HEK293 (cell line): ENCODE data around the gene TNNI3.

Source experiments
- GLIS2 ChIP-seq: fragments of 450-650 bp; formaldehyde crosslinking; IDR thresholded peaks from 2 replicates; pipeline ENCODE4 v1.5.1; 2016; ENCODE audit warnings: missing biosample characterization, missing genetic modification characterization
- KLF1 ChIP-seq: fragments of 450-650 bp; formaldehyde crosslinking; IDR thresholded peaks from 2 replicates; pipeline ENCODE4 v1.5.1; 2016; ENCODE audit warnings: missing biosample characterization, missing genetic modification characterization
- KLF8 ChIP-seq: fragments of 450-650 bp; formaldehyde crosslinking; IDR thresholded peaks from 2 replicates; pipeline ENCODE4 v1.5.1; 2016; ENCODE audit warnings: missing biosample characterization, missing genetic modification characterization
- PRDM10 ChIP-seq: fragments of 450-650 bp; formaldehyde crosslinking; IDR thresholded peaks from 2 replicates; pipeline ENCODE4 v1.5.1; 2016; ENCODE audit warnings: missing biosample characterization, missing genetic modification characterization
- SP2 ChIP-seq: fragments of 450-650 bp; formaldehyde crosslinking; IDR thresholded peaks from 2 replicates; pipeline ENCODE4 v1.5.1; 2016; ENCODE audit warnings: missing biosample characterization, missing genetic modification characterization
- SP3 ChIP-seq: fragments of 450-650 bp; formaldehyde crosslinking; IDR thresholded peaks from 2 replicates; pipeline ENCODE4 v1.5.1; 2016; ENCODE audit warnings: missing biosample characterization, missing genetic modification characterization
- SP7 ChIP-seq: fragments of 450-650 bp; formaldehyde crosslinking; IDR thresholded peaks from 2 replicates; pipeline ENCODE4 v1.5.1; 2016; ENCODE audit warnings: missing biosample characterization, missing genetic modification characterization
- TRIM28 ChIP-seq: IDR thresholded peaks from 2 replicates; pipeline ENCODE4 v1.6.1; 2011; ENCODE audit warnings: low read length, control low read depth, borderline replicate concordance
- ZBTB10 ChIP-seq: fragments of 450-650 bp; formaldehyde crosslinking; IDR thresholded peaks from 2 replicates; pipeline ENCODE4 v1.5.1; 2016; ENCODE audit warnings: missing biosample characterization, missing genetic modification characterization
- ZBTB17 ChIP-seq: fragments of 450-650 bp; formaldehyde crosslinking; IDR thresholded peaks from 2 replicates; pipeline ENCODE4 v1.5.1; 2016; ENCODE audit warnings: missing biosample characterization, missing genetic modification characterization
- ZBTB21 ChIP-seq: fragments of 450-650 bp; formaldehyde crosslinking; IDR thresholded peaks from 2 replicates; pipeline ENCODE4 v1.5.1; 2017; ENCODE audit warnings: missing biosample characterization, missing genetic modification characterization
- ZEB2 ChIP-seq: fragments of 450-650 bp; formaldehyde crosslinking; IDR thresholded peaks from 2 replicates; pipeline ENCODE4 v1.5.1; 2016; ENCODE audit warnings: missing biosample characterization, missing genetic modification characterization
- ZFHX2 ChIP-seq: fragments of 450-650 bp; formaldehyde crosslinking; conservative IDR thresholded peaks from 2 replicates; pipeline ENCODE4 v1.5.1; 2016; ENCODE audit warnings: missing biosample characterization, missing genetic modification characterization
- ZFP69B ChIP-seq: fragments of 450-650 bp; formaldehyde crosslinking; IDR thresholded peaks from 2 replicates; pipeline ENCODE4 v1.5.1; 2016; ENCODE audit warnings: missing biosample characterization, missing genetic modification characterization
- ZIC2 ChIP-seq: fragments of 450-650 bp; formaldehyde crosslinking; IDR thresholded peaks from 2 replicates; pipeline ENCODE4 v1.5.1; 2016; ENCODE audit warnings: missing biosample characterization, missing genetic modification characterization
- ZNF114 ChIP-seq: fragments of 450-650 bp; formaldehyde crosslinking; IDR thresholded peaks from 2 replicates; pipeline ENCODE4 v1.5.0; 2017; ENCODE audit warnings: missing biosample characterization, missing genetic modification characterization
- ZNF184 ChIP-seq: fragments of 450-650 bp; IDR thresholded peaks from 2 replicates; pipeline ENCODE4 v1.5.1; 2018; ENCODE audit warnings: missing biosample characterization, mild to moderate bottlenecking, missing genetic modification characterization
- ZNF324 ChIP-seq: fragments of 450-650 bp; formaldehyde crosslinking; IDR thresholded peaks from 2 replicates; pipeline ENCODE4 v1.5.1; 2016; ENCODE audit warnings: missing biosample characterization, missing genetic modification characterization
- ZNF335 ChIP-seq: fragments of 450-650 bp; formaldehyde crosslinking; conservative IDR thresholded peaks from 2 replicates; pipeline ENCODE4 v1.5.1; 2016; ENCODE audit warnings: missing biosample characterization, missing genetic modification characterization
- ZNF433 ChIP-seq: fragments of 450-650 bp; formaldehyde crosslinking; IDR thresholded peaks from 2 replicates; pipeline ENCODE4 v1.5.1; 2016; ENCODE audit warnings: missing biosample characterization, missing genetic modification characterization, low read depth
- ZNF530 ChIP-seq: fragments of 450-650 bp; formaldehyde crosslinking; IDR thresholded peaks from 2 replicates; pipeline ENCODE4 v1.5.1; 2016; ENCODE audit warnings: low read depth, missing biosample characterization, missing genetic modification characterization
- ZNF629 ChIP-seq: fragments of 450-650 bp; formaldehyde crosslinking; IDR thresholded peaks from 2 replicates; pipeline ENCODE4 v1.5.1; 2017; ENCODE audit warnings: missing biosample characterization, missing genetic modification characterization
- ZXDB ChIP-seq: fragments of 450-650 bp; formaldehyde crosslinking; IDR thresholded peaks from 2 replicates; pipeline ENCODE4 v1.5.1; 2016; ENCODE audit warnings: missing biosample characterization, missing genetic modification characterization
- TF ChIP-seq, protein P1 (sequence below): fragments of 450-650 bp; formaldehyde crosslinking; IDR thresholded peaks from 2 replicates; pipeline ENCODE4 v1.5.1; 2017; ENCODE audit warnings: missing biosample characterization, mild to moderate bottlenecking, missing genetic modification characterization, moderate library complexity
- TF ChIP-seq, protein P2 (sequence below): fragments of 450-650 bp; formaldehyde crosslinking; IDR thresholded peaks from 2 replicates; pipeline ENCODE4 v1.5.1; 2016; ENCODE audit warnings: missing biosample characterization, missing genetic modification characterization
- TF ChIP-seq, protein P3 (sequence below): fragments of 450-650 bp; formaldehyde crosslinking; IDR thresholded peaks from 2 replicates; pipeline ENCODE4 v1.5.1; 2016; ENCODE audit warnings: missing biosample characterization, missing genetic modification characterization
- TF ChIP-seq, protein P4 (sequence below): fragments of 450-650 bp; formaldehyde crosslinking; IDR thresholded peaks from 2 replicates; pipeline ENCODE4 v1.5.1; 2017; ENCODE audit warnings: missing biosample characterization, missing genetic modification characterization

The TNNI3 gene

DNA sequence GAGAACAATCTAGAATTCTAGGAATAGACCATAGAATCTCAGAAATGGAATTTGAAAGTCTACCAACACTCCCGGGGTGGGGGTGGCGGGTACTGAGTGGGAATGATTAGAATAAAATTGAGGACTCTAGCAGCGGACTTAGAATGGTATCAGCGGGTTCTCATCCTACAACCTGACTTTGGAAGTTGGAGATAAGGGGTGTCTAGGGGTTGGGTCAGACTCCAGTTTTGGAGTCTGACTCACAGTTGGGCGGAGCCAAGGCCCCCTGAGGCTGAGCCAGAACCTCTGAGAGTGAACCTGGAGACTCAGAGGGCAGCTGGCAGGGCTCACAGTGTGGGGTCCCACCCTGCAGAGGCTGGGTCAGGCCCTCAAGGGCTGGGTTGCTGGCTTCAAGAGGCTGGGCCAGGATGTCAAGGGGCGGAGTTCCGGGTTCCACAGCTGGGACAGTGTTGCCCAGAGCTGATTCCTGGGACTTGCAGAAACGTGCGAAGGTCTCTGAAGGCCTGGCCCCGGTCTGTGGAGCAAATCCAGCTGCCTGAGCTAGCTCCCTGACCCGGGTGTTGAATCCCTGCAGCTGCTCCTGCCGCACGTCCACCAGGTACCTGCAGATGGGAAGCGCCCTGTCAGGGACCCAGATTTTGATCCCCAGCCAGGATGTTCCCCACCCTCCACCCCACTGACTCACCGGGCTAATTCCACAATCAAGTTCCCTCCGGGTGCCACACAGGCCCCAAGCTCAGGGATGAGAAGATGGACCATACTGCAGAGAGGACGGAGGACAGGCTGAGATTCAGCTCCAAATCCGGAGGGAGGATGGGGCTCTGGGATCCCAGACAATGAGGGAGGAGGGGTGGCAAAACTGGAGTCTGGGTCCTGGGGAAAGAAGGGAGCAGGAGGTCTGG is 1.6 kb upstream of the TNNI3 start (continued):
- TF ChIP-seq, protein P1, sequence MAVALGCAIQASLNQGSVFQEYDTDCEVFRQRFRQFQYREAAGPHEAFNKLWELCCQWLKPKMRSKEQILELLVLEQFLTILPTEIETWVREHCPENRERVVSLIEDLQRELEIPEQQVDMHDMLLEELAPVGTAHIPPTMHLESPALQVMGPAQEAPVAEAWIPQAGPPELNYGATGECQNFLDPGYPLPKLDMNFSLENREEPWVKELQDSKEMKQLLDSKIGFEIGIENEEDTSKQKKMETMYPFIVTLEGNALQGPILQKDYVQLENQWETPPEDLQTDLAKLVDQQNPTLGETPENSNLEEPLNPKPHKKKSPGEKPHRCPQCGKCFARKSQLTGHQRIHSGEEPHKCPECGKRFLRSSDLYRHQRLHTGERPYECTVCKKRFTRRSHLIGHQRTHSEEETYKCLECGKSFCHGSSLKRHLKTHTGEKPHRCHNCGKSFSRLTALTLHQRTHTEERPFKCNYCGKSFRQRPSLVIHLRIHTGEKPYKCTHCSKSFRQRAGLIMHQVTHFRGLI: peak; percentile 26; the same call in 1 of the 2 replicates
- no peak for TF ChIP-seq TRIM28
- TF ChIP-seq ZFP69B (tag by site-specific recombination): peak; percentile 92
- peak; percentile 28; the same call in 1 of the 2 replicates for TF ChIP-seq ZBTB17
- TF ChIP-seq SP7 (tag by site-specific recombination): peak; percentile 90
- TF ChIP-seq ZBTB10 (tag by site-specific recombination): peak; percentile 64; the same call in 1 of the 2 replicates
- TF ChIP-seq ZNF324: no peak
- TF ChIP-seq ZNF184 (tag by site-specific recombination): 0 out of 2 replicates have a peak, but pooled peaks have one; percentile 45
- peak; percentile 89 for TF ChIP-seq ZIC2 (tag by site-specific recombination)
- peak; percentile 90 for TF ChIP-seq PRDM10 (tag by site-specific recombination)
- peak; percentile 68 for TF ChIP-seq KLF8
- TF ChIP-seq ZEB2 (tag by site-specific recombination): peak; percentile 58
- TF ChIP-seq, protein P2, sequence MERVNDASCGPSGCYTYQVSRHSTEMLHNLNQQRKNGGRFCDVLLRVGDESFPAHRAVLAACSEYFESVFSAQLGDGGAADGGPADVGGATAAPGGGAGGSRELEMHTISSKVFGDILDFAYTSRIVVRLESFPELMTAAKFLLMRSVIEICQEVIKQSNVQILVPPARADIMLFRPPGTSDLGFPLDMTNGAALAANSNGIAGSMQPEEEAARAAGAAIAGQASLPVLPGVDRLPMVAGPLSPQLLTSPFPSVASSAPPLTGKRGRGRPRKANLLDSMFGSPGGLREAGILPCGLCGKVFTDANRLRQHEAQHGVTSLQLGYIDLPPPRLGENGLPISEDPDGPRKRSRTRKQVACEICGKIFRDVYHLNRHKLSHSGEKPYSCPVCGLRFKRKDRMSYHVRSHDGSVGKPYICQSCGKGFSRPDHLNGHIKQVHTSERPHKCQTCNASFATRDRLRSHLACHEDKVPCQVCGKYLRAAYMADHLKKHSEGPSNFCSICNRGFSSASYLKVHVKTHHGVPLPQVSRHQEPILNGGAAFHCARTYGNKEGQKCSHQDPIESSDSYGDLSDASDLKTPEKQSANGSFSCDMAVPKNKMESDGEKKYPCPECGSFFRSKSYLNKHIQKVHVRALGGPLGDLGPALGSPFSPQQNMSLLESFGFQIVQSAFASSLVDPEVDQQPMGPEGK: peak; percentile 67
- TF ChIP-seq ZNF629 (tag by site-specific recombination): peak; percentile 75
- TF ChIP-seq, protein P3, sequence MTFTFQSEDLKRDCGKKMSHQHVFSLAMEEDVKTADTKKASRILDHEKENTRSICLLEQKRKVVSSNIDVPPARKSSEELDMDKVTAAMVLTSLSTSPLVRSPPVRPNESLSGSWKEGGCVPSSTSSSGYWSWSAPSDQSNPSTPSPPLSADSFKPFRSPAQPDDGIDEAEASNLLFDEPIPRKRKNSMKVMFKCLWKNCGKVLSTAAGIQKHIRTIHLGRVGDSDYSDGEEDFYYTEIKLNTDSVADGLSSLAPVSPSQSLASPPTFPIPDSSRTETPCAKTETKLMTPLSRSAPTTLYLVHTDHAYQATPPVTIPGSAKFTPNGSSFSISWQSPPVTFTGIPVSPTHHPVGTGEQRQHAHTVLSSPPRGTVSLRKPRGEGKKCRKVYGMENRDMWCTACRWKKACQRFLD (tag by site-specific recombination): no peak
- 0 out of 2 replicates have a peak, but pooled peaks have one; percentile 23 for TF ChIP-seq ZFHX2 (tag by site-specific recombination)
- TF ChIP-seq, protein P4, sequence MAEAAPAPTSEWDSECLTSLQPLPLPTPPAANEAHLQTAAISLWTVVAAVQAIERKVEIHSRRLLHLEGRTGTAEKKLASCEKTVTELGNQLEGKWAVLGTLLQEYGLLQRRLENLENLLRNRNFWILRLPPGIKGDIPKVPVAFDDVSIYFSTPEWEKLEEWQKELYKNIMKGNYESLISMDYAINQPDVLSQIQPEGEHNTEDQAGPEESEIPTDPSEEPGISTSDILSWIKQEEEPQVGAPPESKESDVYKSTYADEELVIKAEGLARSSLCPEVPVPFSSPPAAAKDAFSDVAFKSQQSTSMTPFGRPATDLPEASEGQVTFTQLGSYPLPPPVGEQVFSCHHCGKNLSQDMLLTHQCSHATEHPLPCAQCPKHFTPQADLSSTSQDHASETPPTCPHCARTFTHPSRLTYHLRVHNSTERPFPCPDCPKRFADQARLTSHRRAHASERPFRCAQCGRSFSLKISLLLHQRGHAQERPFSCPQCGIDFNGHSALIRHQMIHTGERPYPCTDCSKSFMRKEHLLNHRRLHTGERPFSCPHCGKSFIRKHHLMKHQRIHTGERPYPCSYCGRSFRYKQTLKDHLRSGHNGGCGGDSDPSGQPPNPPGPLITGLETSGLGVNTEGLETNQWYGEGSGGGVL (tag by site-specific recombination): peak; percentile 58
- TF ChIP-seq ZNF114 (tag by site-specific recombination): no peak
- peak; percentile 86 for TF ChIP-seq GLIS2 (tag by site-specific recombination)
- 0 out of 2 replicates have a peak, but pooled peaks have one; percentile 20 for TF ChIP-seq ZBTB21 (tag by site-specific recombination)
- TF ChIP-seq ZNF433 (tag by site-specific recombination): no peak
- peak; percentile 90 for TF ChIP-seq KLF1
- TF ChIP-seq ZNF335: peak; percentile 47; the same call in 1 of the 2 replicates
- TF ChIP-seq ZNF530 (tag by site-specific recombination): no peak
- TF ChIP-seq SP3 (tag by site-specific recombination): peak; percentile 73
- peak; percentile 61 for TF ChIP-seq ZXDB
- TF ChIP-seq SP2 (tag by site-specific recombination): peak; percentile 81
